Measurements from ENCODE around the gene PFDN5. TPM values are rescaled to one million over a fixed set of nuclear protein-coding genes. Genes with fewer than 3 reads are reported as not detected.

Gene PFDN5
- total RNA-seq, 1 experiment from 2014 or later: 340 TPM

GRCh38 chr12:53258541-53259539 is 36.5 kb upstream of the PFDN5 start:
- ATAC-seq (no peak), DNase-seq (ENCODE audit: low read depth, low spot score) (no peak)
- Histone ChIP-seq H3K27me3 (ENCODE audit: control insufficient read depth, insufficient read depth, low read length) (no peaks in the 10 kb centered on the region), H3K9me3 (ENCODE audit: control insufficient read depth, insufficient read depth, low read depth, low read length) (no peaks in the 10 kb centered on the region), H3K4me3 (ENCODE audit: low read depth in 2 of 2, low read length in 2 of 2) (no peak overlapping the region), H3K4me1 (ENCODE audit: control insufficient read depth, insufficient read depth, low read length) (no peaks in the 10 kb centered on the region), H3K36me3 (ENCODE audit: control insufficient read depth, insufficient read depth, low read length) (no peaks in the 10 kb centered on the region), H3K27ac (ENCODE audit: low read length) (no peak overlapping the region)
- BruUV-seq (replicated peaks): no TSS peak
- TF ChIP-seq CTCF (IDR thresholded peaks at IDR 0.05) (no peak), REST (IDR thresholded peaks at IDR 0.05; ENCODE audit: insufficient read depth in 1 of 2, low read depth in 2 of 2, low read length in 1 of 2) (no peak), POLR2AphosphoS5 (IDR thresholded peaks at IDR 0.05; ENCODE audit: low read depth, low read length) (no peak), TCF7L2 (IDR thresholded peaks at IDR 0.05; ENCODE audit: low read depth, low read length) (no peak), SIN3A (IDR thresholded peaks at IDR 0.05; ENCODE audit: borderline replicate concordance, insufficient read depth, low read depth, low read length) (no peak)
- ChIA-PET CTCF (interaction anchor here (0.7 to 0.9 kb wide), 2 partner anchors 62 to 69 kb away, joined by 3 to 5 read pairs; partner anchors contain the start of gene AAAS), POLR2A (interaction anchor here (0.6 kb wide), 1 partner anchor 230 kb away, joined by 3 read pairs; no protein-coding TSS in a partner anchor)
- intact Hi-C loops (cut with micrococcal nuclease; ENCODE audit: unreplicated experiment) (no loop called here), in situ Hi-C loops (cut with HindIII; ENCODE audit: low pct_unique_long_range_greater_than_20kb, low sequenced_read_pairs) (no loop called here)

GRCh38 chr12:53259891-53260290 is 35.5 kb upstream of the PFDN5 start:
- intact Hi-C loops (cut with micrococcal nuclease; ENCODE audit: unreplicated experiment) (no loop called here), in situ Hi-C loops (cut with HindIII; ENCODE audit: low pct_unique_long_range_greater_than_20kb, low sequenced_read_pairs) (no loop called here)
- Histone ChIP-seq H3K36me3 (ENCODE audit: control insufficient read depth, insufficient read depth, low read length) (no peaks in the 10 kb centered on the region), H3K27me3 (ENCODE audit: control insufficient read depth, insufficient read depth, low read length) (no peaks in the 10 kb centered on the region), H3K4me3 (ENCODE audit: low read depth in 2 of 2, low read length in 2 of 2) (no peak overlapping the region), H3K27ac (ENCODE audit: low read length) (no peak overlapping the region), H3K9me3 (ENCODE audit: control insufficient read depth, insufficient read depth, low read depth, low read length) (no peaks in the 10 kb centered on the region), H3K4me1 (ENCODE audit: control insufficient read depth, insufficient read depth, low read length) (no peaks in the 10 kb centered on the region)
- BruUV-seq (replicated peaks): no TSS peak
- ChIA-PET CTCF (interaction anchor here (0.7 kb wide), 1 partner anchor 63 kb away, joined by 6 read pairs; no protein-coding TSS in a partner anchor), POLR2A (interaction anchor here (0.6 kb wide), 1 partner anchor 23 kb away, joined by 7 read pairs; no protein-coding TSS in a partner anchor)
- ATAC-seq (no peak), DNase-seq (ENCODE audit: low read depth, low spot score) (no peak)
- TF ChIP-seq CTCF (IDR thresholded peaks at IDR 0.05) (no peak), POLR2AphosphoS5 (IDR thresholded peaks at IDR 0.05; ENCODE audit: low read depth, low read length) (no peak), REST (IDR thresholded peaks at IDR 0.05; ENCODE audit: insufficient read depth in 1 of 2, low read depth in 2 of 2, low read length in 1 of 2) (no peak), SIN3A (IDR thresholded peaks at IDR 0.05; ENCODE audit: borderline replicate concordance, insufficient read depth, low read depth, low read length) (no peak), TCF7L2 (IDR thresholded peaks at IDR 0.05; ENCODE audit: low read depth, low read length) (no peak)

Data from Panc1 (cell line).